DOHH2 (cell line): ENCODE data around the gene NME7.

ENCODE experiments used
- EZH2phosphoT487 ChIP-seq: fragments of 200-600 bp; sonication (generic); IDR thresholded peaks from 2 replicates; pipeline ENCODE4 v1.6.1; 2017; ENCODE audit warnings: borderline replicate concordance, mild to moderate bottlenecking, antibody characterized with exemption, low read length, moderate library complexity, mixed read lengths
- TF ChIP-seq, protein P1 (sequence below): fragments of 200-600 bp; sonication (generic); IDR thresholded peaks from one replicate; pipeline ENCODE4 v1.5.1; 2014; ENCODE audit warnings: antibody characterized with exemption, mild to moderate bottlenecking, low read depth, low read length; ENCODE audit not compliant: poor library complexity, severe bottlenecking

GRCh38 chr1:169090900-169091311 lies 276.7 kb downstream of the NME7 start:
- TF ChIP-seq, protein P1, sequence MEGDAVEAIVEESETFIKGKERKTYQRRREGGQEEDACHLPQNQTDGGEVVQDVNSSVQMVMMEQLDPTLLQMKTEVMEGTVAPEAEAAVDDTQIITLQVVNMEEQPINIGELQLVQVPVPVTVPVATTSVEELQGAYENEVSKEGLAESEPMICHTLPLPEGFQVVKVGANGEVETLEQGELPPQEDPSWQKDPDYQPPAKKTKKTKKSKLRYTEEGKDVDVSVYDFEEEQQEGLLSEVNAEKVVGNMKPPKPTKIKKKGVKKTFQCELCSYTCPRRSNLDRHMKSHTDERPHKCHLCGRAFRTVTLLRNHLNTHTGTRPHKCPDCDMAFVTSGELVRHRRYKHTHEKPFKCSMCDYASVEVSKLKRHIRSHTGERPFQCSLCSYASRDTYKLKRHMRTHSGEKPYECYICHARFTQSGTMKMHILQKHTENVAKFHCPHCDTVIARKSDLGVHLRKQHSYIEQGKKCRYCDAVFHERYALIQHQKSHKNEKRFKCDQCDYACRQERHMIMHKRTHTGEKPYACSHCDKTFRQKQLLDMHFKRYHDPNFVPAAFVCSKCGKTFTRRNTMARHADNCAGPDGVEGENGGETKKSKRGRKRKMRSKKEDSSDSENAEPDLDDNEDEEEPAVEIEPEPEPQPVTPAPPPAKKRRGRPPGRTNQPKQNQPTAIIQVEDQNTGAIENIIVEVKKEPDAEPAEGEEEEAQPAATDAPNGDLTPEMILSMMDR, result no peak
- no peak for TF ChIP-seq EZH2phosphoT487
